ENCODE measurements around the gene PGAP3.

PGAP3 gene

DNA sequence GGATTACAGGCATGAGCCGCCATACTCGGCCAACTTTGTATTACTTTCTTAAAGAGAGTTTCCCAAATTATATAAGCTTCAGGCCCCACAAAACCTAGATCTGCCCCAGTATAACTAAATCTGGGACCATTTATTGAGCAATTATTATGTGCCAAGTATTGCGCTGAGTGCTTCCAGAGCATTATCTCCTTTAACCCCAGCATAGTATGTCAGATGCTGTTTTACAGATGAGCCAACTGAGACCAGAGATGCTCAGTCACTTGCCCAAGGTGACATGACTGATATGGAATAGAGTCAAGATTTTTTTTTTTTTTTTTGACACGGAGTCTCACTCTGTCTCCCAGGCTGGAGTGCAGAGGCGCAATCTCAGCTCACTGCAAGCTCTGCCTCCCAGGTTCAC is 10.1 kb upstream of the PGAP3 start:
- no peak for DNase-seq (ENCODE audit: low read depth in 2 of 2)

DNA sequence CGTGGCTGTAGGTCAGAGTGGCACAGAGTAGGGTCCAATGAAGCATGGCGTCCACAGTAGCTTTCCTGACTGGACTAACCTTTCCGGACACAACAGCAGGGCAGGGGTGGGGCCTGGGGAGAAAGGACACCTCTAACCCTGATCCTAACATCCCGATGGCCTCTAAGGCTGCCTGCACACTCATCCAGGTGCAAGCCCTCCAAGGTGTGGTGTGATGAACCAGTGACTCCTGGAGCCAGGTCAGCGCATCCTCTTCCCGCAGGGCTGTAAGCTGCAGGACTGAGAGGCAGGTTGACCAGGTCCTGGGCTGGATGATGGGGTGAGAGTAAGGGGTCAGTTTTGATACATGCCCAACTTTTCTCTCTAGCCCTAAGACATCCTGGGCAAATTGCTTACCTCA is 8.9 kb upstream of the PGAP3 start:
- no peak for DNase-seq (ENCODE audit: low read depth in 2 of 2)

DNA sequence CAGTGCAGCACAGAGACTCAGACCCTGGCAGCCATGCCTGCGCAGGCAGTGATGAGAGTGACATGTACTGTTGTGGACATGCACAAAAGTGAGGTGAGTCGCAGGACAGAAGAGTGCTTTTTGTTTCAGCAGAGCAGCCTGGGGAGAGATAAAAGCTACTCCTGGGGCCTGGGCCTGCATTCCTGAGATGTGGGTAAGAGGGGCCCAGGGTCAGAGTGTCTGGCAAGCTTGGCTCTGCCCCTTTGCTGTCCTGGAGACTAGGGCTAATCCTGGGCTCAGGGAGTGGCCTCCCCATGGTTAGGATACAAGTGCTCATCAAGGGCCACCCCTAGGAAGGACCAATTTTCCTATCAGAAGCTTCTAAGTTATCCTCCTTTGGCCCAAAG is 7.2 kb upstream of the PGAP3 start:
- DNase-seq (ENCODE audit: low read depth in 2 of 2): no peak

DNA sequence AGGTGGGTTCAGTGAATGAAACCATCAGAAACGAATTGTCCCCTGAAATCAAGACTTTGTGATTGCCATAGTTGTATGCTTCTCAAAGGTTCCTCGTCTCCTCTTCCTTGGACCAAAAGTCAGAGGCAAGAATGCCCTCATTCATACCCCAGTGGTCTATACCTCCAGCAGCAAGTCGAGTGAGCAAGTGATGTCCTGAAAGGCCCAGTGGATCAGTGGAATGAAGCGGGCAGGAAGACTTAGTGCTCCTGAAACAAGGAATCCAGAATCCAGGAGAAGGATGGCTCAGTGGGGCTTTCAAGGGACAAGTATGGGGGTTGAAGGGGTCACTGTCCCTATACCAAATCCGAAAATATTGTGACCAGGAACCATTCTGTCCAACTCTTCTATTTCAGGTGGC is 6.7 kb upstream of the PGAP3 start:
- no peak for DNase-seq (ENCODE audit: low read depth in 2 of 2)

DNA sequence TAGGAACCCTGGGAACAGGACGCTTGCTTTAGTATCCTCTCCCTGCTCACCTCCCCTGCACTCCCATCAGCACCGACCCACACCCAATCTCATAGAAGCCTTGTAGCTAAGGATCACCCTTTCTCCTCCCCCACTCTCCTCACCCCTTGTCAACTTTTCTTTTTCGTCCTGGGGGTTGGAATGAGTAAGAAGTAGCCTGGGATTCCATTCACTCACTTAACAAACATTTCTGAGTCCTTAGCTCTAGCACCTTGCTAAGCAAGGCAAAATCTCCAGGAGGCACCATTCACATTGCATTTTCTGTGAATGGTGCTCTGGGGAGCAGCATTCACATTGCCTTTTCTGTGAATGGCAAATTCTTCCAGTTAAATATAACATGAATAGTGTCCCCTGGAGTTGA is 1.1 kb upstream of the PGAP3 start:
- no peak for DNase-seq (ENCODE audit: low read depth in 2 of 2)

DNA sequence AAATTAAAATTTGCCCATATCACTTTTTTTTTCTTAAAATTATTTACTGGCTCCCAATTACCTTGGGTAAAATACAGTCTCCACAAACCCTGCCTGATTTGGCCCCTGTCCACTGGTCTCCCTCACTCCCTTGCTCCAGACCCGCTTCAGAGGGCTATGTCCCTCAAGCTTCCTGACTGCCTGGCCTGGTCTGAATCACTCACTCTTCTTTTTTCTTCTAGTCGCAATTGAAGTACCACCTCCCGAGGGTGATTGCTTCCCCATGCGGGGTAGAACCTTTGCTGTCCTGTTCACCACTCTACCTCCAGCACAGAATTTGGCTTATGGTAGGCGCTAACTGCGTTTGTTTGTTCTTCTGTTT is 598 bp upstream of the PGAP3 start:
- DNase-seq (ENCODE audit: low read depth in 2 of 2): no peak

DNA sequence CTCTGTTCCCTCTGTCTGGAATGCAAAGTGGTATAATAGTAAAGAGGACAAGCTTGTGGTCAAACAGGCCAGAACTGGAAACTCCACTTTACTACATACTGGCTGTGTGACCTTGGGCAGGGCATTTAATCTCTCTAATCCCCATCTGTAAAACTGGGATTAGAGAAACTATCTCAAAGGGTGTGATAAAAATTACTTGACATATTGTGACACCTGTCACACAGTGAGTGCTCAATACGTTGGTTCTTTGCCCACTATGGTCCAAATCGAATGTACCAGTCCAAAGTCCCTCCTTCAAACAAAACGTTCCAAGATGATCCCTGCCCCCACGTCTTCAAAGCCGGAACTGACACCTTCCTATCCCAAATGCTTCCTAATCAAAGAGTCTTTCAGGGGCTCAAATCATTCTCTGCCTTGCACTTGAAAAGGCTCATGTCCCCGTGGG is 734 bp downstream of the PGAP3 start:
- no peak for DNase-seq (ENCODE audit: low read depth in 2 of 2)

DNA sequence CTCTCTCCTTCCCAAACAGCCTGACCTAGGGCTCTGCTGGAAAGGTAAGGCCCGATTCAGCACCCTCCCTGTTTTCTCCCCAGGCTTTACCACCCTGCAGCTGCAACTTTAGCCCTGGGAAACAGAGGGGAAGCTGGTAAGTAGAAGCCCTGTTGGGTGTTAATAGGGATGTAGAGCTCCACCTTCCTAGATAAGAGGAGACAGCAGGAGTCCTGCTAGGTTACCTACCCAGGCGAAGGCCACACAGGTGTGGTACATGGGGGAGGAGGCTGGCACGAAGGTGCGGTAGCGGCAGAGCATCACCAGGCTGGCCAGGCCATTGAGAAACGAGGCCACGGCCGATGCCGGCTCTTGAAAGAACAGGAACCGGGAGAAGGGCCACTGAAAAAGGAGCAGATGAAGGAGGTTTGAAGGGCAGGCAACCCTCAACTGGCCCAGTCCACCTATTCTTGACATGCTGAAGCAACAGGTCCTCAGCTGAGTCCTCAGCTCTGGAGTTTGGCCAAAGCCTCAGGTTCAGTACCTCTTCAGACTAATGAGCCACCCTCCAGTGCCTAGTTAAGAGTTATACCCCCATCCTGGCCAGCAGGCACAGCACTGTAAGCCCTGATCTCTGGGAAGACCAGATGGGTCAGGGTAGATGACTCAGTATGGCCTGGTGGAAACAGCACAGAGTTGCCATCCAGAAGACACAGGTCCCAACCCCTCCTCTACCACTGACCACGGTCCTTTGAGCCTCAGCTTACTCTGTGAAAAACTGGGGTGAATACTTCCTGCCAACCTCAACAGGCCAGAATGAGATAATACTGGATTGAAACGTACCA is 3.3 kb downstream of the PGAP3 start:
- DNase-seq (ENCODE audit: low read depth in 2 of 2): no peak

DNA sequence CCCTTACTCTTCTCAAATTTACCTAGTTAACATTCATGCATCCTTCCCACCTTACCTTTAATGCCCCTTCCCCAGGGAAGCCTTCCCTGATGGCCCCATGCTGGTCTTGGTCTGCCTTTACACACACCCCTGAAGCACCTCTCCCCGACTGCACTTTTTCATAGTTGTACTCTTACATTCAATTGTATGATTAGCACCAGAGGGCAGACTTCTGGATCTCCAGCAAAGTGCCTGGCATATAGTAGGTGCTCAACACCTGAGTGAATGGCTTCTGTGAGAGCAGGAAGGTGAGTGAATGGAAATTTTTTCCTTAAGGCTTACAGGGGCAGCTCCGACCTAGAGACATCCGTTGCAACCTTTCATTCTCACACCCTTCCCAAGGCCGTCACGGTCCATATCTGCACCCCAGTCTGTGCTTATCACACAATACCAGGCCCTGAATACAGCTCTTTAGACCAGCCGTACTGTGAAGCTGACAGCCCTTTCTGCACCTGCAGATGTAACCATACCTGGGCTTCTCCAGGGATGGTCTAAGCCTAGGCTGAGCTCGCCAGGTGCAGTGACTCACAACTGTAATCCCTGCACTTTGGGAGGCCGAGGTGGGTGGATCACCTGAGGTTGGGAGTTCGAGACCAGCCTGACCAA is 4.4 kb downstream of the PGAP3 start:
- DNase-seq (ENCODE audit: low read depth in 2 of 2): no peak

DNA sequence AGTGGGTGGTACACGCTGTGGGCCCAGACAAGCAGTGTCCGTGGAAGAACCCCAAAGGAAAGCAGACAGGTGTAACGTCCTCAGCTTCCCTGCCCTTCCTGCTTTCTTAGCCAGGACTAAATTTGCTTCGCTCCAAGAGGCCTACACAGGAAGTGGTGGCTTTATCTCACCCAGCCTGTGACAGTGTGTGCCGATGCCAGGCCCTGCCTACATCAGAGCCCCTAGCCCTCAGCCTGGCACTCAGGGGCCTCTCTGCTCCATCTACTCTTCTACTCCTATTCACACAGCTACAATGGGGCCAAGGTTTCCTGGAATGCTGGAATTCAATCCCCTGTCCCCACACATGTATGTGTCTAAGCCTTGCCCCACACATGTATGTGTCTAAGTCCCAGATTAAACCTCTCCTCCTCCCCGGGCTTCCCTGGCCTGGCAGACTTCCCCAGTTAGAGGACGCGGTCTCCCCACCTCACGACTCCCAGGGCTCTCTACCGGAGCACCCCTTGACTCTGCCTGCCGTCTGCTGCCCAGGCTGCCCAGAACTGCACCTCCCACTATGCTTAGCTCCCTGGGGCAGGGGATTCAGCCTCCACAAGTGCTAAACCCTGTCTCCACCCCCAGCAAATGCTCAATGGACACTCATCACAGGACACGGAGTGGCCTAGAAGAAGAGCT is 8.2 kb downstream of the PGAP3 start:
- DNase-seq (ENCODE audit: low read depth in 2 of 2): no peak

DNA sequence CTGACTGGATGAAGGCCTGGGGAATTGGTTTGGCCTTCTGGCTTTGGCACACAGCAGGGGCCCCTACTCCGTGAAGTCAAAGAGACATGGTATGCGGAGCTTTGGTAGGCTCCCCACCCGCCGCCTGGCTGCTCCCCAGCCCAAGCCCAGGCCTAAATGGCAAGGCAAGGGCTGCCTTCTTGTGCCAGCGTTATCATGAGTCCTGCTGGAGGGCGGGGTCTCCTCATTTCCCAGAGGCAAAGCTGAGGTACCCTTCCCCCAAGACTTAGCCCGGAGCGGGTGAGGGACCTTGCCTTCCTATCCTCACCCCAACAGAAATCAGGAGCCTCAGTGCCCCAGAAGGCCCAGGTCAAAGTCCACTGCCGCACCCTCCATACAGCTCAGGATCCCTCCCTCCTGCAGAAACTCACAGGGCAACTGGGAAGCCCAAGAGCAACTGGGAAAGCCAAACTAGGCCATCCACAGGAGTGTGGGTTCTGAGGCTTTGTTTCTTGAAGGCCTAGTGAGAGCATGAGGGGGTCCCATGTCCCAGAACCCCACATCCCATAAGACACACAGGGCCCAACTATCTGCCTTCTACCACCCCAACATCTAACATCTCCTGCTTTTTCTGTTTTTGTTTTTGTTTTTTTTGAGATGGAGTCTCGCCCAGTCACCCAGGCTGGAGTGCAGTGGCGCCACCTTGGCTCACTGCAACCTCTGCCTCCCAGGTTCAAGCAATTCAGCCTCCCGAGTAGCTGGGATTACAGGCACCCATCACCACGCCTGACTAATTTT is 9.3 kb downstream of the PGAP3 start:
- no peak for DNase-seq (ENCODE audit: low read depth in 2 of 2)

DNA sequence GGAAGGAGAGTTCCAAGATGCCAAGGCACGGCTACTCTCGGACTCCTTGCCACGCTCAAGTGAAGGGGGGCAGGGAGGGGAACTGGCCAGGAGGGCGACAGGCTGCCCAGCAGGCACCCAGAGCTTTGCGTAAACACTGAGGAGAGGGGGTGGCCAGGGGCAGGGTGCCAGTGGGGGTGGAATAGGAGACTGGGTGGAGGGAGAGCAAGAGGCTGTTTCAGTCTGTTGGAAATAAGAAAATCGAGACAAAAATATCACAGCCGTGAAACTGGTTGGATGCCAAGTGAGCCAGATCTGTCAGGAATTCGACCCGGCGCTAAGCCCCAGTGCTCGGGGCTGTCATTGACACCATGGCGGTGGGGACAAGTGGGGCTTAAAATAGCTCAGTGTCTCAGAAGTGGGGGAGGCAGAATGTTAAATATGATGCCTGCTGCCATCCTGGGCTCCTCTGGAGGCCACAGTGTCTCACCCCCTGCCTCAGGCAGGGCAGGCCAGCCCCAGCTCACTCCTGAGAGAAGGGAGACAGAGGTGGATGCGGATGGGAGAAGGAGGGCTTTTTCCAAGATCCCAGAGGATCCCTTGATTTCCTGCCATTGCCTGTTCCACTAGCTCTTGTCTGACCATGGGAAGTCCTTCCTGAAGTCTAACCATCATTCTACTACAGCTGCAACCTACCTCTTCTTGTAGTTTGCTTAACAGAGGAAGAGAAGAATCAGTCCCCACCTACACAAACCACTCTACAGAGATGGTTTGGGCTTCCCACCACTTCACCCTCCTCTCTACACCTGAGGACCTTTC is 10.1 kb downstream of the PGAP3 start:
- no peak for DNase-seq (ENCODE audit: low read depth in 2 of 2)

DNA sequence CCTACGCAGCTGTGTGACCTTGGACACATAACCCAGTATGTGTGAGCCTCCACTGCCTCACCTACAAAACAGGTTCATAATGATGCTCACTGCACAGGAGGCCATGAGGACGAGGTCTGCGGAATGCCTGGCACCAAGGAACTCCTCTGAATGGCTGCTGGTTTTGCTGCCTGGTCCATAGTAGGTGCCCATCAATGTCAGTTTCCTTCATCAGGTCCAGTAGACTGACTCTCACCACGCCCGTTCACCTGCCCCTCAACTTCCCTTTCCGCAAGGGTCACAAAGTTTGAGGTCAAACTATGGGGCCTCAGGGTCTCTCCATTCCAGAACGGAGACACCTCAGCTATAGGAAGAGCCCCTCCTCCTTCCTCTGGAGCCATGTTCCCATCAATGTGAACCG is 10.8 kb downstream of the PGAP3 start:
- DNase-seq (ENCODE audit: low read depth in 2 of 2): no peak

DNA sequence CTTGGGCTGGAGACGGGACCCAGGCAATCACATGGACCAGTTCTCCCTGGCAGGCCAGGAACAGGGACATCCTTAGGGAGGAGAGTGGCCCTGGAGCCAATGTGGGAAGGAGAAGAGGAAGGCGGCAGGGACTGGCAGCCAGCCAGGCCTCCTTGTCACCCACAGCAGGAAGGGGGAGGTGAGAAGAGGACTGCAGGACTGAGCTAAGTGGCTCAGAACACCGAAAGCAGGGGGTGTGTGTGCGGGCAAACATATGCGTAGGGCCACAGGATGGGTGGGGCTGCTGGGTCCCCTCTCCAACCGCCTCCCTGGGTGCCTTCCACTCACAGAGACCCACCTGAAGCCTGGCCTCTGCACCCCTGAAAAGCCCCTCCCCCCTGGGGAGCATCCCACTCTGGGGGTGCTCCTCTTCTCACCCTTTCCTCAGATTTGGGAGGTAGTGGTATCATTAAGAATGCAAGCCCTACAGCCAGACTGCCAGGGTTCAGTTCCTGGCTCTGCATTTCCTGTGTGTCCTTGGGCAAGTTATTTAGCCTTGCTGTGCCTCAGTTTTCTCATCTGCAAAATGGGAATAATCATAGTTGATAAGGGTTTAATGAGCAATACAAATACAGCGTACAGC is 11.5 kb downstream of the PGAP3 start:
- DNase-seq (ENCODE audit: low read depth in 2 of 2): no peak

DNA sequence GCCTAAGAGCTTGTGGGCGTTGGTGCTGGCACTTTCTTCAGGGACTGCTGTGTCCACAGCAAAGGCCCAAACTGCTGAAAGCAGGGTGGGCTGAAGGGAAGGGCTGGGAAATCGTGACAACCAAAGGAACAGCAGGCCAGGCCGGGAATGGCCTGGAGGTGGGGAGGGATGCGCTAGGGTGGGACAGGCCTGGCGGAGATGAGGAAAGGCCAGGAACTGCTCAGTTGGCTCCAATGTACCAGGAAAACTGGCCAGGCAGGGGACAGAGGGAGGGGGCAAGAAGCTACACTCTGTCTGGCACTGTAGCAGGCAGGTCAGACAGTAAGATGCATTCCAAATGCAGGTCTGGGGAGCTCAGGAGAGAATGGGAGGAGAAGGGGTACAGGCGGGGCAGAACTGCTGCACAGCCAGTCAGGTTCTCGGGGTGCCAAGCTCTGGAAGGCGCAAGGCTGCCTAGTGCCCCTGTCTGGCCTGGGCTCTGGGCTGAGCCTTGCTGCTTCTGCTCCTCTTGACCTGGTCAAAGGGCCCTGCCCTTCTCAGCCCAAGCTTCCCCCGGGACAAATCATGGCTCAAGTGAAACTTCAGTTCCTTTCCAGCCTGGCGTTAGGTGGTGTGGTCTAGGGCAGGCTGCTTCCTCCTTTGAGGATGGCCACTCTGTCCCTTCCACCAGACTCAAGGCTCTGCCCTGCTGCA is 12.3 kb downstream of the PGAP3 start:
- DNase-seq (ENCODE audit: low read depth in 2 of 2): no peak

DNA sequence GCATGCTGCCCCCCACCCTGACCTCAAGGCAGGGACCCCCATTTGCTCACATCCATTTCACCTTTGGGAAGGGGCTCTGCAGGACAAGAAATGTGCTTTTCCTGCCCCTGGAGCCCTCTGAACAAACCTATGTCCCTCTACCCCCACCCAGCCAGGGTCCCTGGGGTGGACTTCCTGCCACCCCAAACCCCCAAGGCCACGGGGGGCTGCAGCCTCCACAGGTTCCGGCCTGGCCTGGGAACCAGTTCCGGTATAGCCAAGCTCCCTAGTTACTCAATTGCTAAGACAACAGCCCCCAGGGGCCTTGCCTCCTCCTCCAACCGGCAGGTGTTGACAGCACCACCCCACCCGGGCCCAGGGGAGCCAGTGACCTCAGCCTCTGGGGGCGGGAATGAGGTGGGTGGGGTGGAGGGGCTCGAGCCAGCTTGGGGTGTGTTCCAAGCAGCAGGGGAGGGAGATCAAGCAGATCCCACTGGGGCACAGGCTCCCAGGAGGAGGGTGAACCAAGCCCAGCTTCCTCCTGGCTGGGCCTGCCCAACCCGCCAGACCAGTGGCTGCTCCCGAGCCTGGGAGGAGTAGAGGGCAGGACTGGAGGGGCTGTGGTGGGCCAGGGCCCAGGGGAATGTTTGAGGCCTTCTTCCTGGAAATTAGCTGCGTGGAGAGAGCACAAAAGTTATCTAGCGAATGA is 13.0 kb downstream of the PGAP3 start:
- no peak for DNase-seq (ENCODE audit: low read depth in 2 of 2)

DNA sequence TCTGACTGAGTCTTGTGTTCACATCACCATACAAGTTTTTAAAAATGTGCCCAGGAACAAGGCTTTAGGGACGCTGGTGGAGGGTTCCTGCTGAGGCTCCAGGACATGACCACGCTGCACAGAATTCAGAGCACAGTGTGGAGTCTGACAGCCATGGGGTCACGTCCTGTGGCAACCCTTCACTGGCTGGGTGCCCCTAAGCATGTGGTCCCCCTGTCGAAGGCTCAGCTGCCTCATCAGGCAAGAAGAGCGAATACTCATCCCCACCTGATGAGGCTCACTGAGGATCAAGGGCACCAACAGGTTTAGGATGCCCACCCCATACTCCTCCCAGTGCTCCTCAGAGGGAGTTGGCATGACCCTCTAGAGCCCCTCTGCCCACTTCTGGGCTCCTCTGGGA is 13.7 kb downstream of the PGAP3 start:
- DNase-seq (ENCODE audit: low read depth in 2 of 2): no peak

DNA sequence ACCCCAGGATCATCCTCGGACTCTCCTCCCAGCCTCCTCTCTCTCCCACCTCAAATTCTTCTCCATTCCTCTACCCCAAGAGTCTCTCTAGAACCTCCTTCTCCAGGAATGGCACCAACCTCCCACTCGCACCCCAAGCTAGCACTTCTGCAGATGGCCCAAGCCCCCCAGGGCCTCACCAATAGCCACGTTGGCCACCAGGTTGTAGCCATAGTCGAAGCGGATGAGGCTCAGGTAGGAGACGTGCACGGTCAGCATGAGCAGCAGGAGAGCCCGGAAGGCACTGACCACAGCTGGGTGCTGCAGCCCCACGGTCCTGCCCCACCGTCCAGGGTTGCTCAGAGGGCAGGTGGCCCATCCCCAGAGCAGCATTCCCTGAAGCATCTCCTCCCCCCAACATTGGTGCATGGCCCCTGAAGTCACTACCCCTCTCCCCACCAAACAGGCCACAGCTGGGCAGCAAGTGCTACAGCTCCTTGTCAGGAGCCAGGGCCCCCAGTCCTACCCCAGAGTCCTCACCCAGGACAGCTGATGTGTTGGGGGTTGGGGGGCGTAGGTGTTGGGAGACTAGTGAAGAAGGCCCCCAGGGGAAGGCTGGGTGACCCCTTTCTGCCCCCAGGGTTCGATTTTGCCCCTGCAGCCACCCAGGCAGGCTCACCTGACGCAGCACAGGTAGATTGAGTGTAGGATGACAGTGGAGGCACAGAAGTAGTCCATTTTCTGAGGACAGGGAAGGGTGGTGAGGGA is 14.3 kb downstream of the PGAP3 start:
- DNase-seq (ENCODE audit: low read depth in 2 of 2): no peak

All from stimulated activated CD4-positive, alpha-beta T cell treated with anti-CD3 and anti-CD28 coated beads, Interleukin-15, amount 100 ng/mL, for 48 hours (primary cell).